HG02610 (cell line): ENCODE data around the gene HSDL1.

Experiments used
- ATAC-seq: cut with Tn5 transposase; IDR thresholded peaks from one replicate; pipeline ENCODE4 v1.9.1; 2021; ENCODE audit warnings: mild to moderate bottlenecking, moderate library complexity; ENCODE audit not compliant: unreplicated experiment

The HSDL1 gene

GRCh38 chr16:84109598-84110335 is 35.2 kb downstream of the HSDL1 start:
- ATAC-seq = no peak

GRCh38 chr16:84107921-84108320 is 37.1 kb downstream of the HSDL1 start:
- ATAC-seq = no peak

GRCh38 chr16:84105948-84106740 is 38.8 kb downstream of the HSDL1 start:
- ATAC-seq = no peak

GRCh38 chr16:84105301-84105815 is 39.6 kb downstream of the HSDL1 start:
- ATAC-seq = no peak

GRCh38 chr16:84104231-84104630 is 40.7 kb downstream of the HSDL1 start:
- ATAC-seq = no peak

GRCh38 chr16:84103678-84104077 is 41.3 kb downstream of the HSDL1 start:
- ATAC-seq = no peak

- ATAC-seq = no peak
These were observed 46.0 kb downstream of the HSDL1 start for GRCh38 chr16:84098939-84099338.

- no peak for ATAC-seq
These were observed 48.5 kb downstream of the HSDL1 start for GRCh38 chr16:84096447-84097005.

GRCh38 chr16:84095466-84095865 is 49.5 kb downstream of the HSDL1 start:
- ATAC-seq = no peak

- ATAC-seq = no peak
These were observed 51.1 kb downstream of the HSDL1 start for GRCh38 chr16:84093879-84094270.

GRCh38 chr16:84093120-84093878 is 51.7 kb downstream of the HSDL1 start:
- ATAC-seq = no peak

- ATAC-seq = no peak
These were observed 53.5 kb downstream of the HSDL1 start for GRCh38 chr16:84091460-84091859.

- ATAC-seq = no peak
These were observed 54.8 kb downstream of the HSDL1 start for GRCh38 chr16:84090211-84090610.

- ATAC-seq = peak; percentile 82
These were observed 56.1 kb downstream of the HSDL1 start for GRCh38 chr16:84088695-84089395.

- ATAC-seq = no peak
These were observed 57.4 kb downstream of the HSDL1 start for GRCh38 chr16:84087466-84088151.

GRCh38 chr16:84087001-84087400 is 58.0 kb downstream of the HSDL1 start:
- ATAC-seq = no peak

GRCh38 chr16:84086341-84086740 is 58.6 kb downstream of the HSDL1 start:
- no peak for ATAC-seq

GRCh38 chr16:84085773-84086172 is 59.2 kb downstream of the HSDL1 start:
- no peak for ATAC-seq

GRCh38 chr16:84085271-84085667 is 59.7 kb downstream of the HSDL1 start:
- no peak for ATAC-seq
